ENCODE data around the gene BRME1. TPM values are rescaled to one million over a fixed set of nuclear protein-coding genes. Genes with fewer than 3 reads are reported as not detected.

BRME1 gene
- total RNA-seq, 1 experiment from 2014 or later, result 1.7 TPM

DNA sequence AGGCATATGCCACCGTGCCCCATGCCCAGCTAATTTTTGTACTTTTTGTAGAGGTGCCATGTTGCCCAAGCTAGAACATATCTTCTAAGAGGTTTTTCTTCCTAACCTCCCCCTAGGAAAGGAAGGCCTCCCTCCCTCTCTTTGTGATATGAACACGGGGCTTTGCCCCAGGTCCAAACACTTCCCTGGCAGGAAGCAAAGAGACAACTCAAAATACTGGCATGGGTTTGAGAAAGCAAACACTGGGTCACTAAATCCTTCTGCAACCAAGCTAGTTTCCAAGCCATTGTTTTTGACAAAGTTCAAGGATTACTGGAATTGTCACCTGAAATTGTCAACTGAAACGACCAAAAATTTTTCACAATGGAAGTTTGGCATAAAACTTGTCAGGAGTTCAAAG lies 8.9 kb upstream of the BRME1 start:
- ChIA-PET POLR2A (interaction anchor here (1.2 kb wide), 1 partner anchor 62 kb away, joined by 4 read pairs; no protein-coding TSS in a partner anchor), RAD21 (ENCODE audit: low non-redundant PET in 1 of 2, low total read pairs in 2 of 2, uncharacterized antibody in 2 of 2, unreplicated experiment in 2 of 2) (no interaction called here), CTCF (no interaction called here)
- intact Hi-C loops (cut with micrococcal nuclease), result no loop called here
- no peak overlapping the region for H3K27ac ChIP-seq (ENCODE audit: low read depth, low read length)
- H2AFZ ChIP-seq (ENCODE audit: low read depth, low read length, poor library complexity, severe bottlenecking), result no peak overlapping the region
- H3K79me2 ChIP-seq (ENCODE audit: insufficient read depth, low read length), result no peaks in the 10 kb centered on the region
- no TSS peak for BruUV-seq (replicated peaks)
- no peak for ATAC-seq
- no peak for DNase-seq (ENCODE audit: low read depth, low spot score)
- TF ChIP-seq JUND (IDR thresholded peaks at IDR 0.05), result no peak
- TF ChIP-seq EZH2 (IDR thresholded peaks at IDR 0.05), result no peak
- TF ChIP-seq TCF7L2 (IDR thresholded peaks at IDR 0.05; ENCODE audit: borderline replicate concordance, extremely low read depth, insufficient read depth, insufficient read length), result no peak
- TF ChIP-seq, protein P1, sequence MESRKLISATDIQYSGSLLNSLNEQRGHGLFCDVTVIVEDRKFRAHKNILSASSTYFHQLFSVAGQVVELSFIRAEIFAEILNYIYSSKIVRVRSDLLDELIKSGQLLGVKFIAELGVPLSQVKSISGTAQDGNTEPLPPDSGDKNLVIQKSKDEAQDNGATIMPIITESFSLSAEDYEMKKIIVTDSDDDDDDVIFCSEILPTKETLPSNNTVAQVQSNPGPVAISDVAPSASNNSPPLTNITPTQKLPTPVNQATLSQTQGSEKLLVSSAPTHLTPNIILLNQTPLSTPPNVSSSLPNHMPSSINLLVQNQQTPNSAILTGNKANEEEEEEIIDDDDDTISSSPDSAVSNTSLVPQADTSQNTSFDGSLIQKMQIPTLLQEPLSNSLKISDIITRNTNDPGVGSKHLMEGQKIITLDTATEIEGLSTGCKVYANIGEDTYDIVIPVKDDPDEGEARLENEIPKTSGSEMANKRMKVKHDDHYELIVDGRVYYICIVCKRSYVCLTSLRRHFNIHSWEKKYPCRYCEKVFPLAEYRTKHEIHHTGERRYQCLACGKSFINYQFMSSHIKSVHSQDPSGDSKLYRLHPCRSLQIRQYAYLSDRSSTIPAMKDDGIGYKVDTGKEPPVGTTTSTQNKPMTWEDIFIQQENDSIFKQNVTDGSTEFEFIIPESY (IDR thresholded peaks at IDR 0.05; ENCODE audit: extremely low read depth, insufficient replicate concordance, low read length), result no peak
- TF ChIP-seq FOSL1 (IDR thresholded peaks at IDR 0.05; ENCODE audit: low read depth), result no peak
- TF ChIP-seq EGR1 (IDR thresholded peaks at IDR 0.05; ENCODE audit: low read depth), result no peak
- TF ChIP-seq CEBPB (IDR thresholded peaks at IDR 0.05; ENCODE audit: low read depth), result no peak
- TF ChIP-seq RAD21 (IDR thresholded peaks at IDR 0.05; ENCODE audit: low read depth), result no peak
- TF ChIP-seq YY1 (IDR thresholded peaks at IDR 0.05; ENCODE audit: extremely low read depth, insufficient replicate concordance, low read depth, low read length), result no peak
- TF ChIP-seq POLR2AphosphoS5 (IDR thresholded peaks at IDR 0.05; ENCODE audit: low read depth, low read length), result no peak
- TF ChIP-seq ZNF274 (IDR thresholded peaks at IDR 0.05; ENCODE audit: low read depth, low read length), result no peak
- no peak for TF ChIP-seq CTCF (IDR thresholded peaks at IDR 0.05 in 2 of 3, conservative IDR thresholded peaks at IDR 0.05 in 1 of 3; ENCODE audit: borderline replicate concordance in 1 of 3, insufficient read depth in 1 of 3, low read depth in 2 of 3, low read length in 2 of 3)
- TF ChIP-seq ELF1 (IDR thresholded peaks at IDR 0.05; ENCODE audit: borderline replicate concordance, low read depth), result no peak
- no peak for TF ChIP-seq ZFX (IDR thresholded peaks at IDR 0.05)
- TF ChIP-seq SRF (IDR thresholded peaks at IDR 0.05; ENCODE audit: low read depth), result no peak
- no peak for TF ChIP-seq POLR2A (IDR thresholded peaks at IDR 0.05; ENCODE audit: borderline replicate concordance, extremely low read depth, insufficient read depth, insufficient read length)
- TF ChIP-seq, protein P2, sequence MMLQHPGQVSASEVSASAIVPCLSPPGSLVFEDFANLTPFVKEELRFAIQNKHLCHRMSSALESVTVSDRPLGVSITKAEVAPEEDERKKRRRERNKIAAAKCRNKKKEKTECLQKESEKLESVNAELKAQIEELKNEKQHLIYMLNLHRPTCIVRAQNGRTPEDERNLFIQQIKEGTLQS (IDR thresholded peaks at IDR 0.05), result no peak
- no peak for TF ChIP-seq EZH2phosphoT487 (IDR thresholded peaks at IDR 0.05; ENCODE audit: borderline replicate concordance)
- no peak for TF ChIP-seq SP1 (IDR thresholded peaks at IDR 0.05; ENCODE audit: low read depth)
- H3K27me3 ChIP-seq (ENCODE audit: insufficient read depth, low read length), result no peaks in the 10 kb centered on the region
- no peaks in the 10 kb centered on the region for H4K20me1 ChIP-seq (ENCODE audit: insufficient read depth)
- no peaks in the 10 kb centered on the region for H3K9me2 ChIP-seq (ENCODE audit: insufficient read depth)
- H3K4me2 ChIP-seq (ENCODE audit: low read length), result no peak overlapping the region
- peaks cover 4 to 22% of the 10 kb centered on the region in 2 experiments; a peak in 3 of 4 replicates for H3K36me3 ChIP-seq (ENCODE audit: control insufficient read depth in 1 of 2, insufficient read depth in 2 of 2, low read length in 2 of 2)
- no peak overlapping the region for H3K9ac ChIP-seq (ENCODE audit: low read length)
- no peak overlapping the region for H3K4me3 ChIP-seq (replicated peaks in 1 of 2; ENCODE audit: low read depth in 1 of 2, low read length in 2 of 2)
- H3K4me1 ChIP-seq (ENCODE audit: control insufficient read depth in 1 of 2, insufficient read depth in 2 of 2, low read length in 2 of 2), result no peaks in the 10 kb centered on the region
- no peaks in the 10 kb centered on the region for H3K9me3 ChIP-seq (ENCODE audit: control insufficient read depth in 1 of 2, insufficient read depth in 1 of 2, low read depth in 1 of 2, low read length in 2 of 2)
